ENCODE data around the gene NHERF2. TPM values are rescaled to one million over a fixed set of nuclear protein-coding genes. Genes with fewer than 3 reads are reported as not detected.

Gene NHERF2
- total RNA-seq, 2 experiments from 2014 or later, result 2.8 to 3.0 TPM

DNA sequence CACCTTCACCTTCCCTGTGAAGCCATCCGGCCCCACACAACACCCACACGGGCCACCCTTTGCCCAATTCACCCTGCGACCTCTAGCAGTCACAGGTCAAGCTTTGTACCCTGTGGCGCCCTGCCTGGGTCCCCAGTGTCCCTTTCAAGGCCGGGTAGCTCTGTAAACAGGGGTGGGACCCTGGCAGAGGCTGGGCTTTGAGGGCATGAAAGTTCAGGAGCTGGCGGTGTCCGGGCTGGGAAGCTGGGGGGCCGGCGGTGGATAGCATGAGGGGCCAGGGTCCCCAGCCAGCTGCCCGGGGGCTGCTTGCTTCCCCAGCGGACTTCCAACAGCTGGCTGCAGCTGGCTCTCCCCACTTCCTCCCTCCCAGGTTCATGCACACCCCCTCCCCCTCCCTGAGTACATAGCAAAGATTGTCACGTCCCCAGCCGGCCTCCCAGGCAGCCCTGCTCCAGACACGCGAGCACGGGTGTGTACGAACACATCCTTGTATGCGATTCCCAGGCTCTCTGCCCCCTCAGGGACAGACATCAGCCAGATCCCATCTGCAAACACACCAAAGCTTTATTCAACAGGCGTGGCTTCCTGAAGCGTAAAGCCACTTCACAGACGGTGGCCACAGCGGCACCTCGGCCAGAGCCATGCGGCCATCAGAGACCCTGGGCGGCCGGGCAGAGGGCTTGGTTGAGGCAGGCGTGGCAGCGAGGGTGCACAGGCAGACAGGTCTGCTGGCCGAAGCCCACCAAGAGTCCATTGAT is 12.8 kb downstream of the NHERF2 start:
- Mint-ChIP-seq H3K27me3 (no peaks in the 10 kb centered on the region), H3K36me3 (ENCODE audit: low read depth) (no peaks in the 10 kb centered on the region), H3K4me3 (no peak overlapping the region), H3K9me3 (no peaks in the 10 kb centered on the region), H3K27ac (no peak overlapping the region), H3K4me1 (ENCODE audit: low read depth) (no peaks in the 10 kb centered on the region)
- ChIA-PET CTCF (no interaction called here), POLR2A (interaction anchor here (0.8 kb wide), 1 partner anchor 17 kb away, joined by 4 read pairs; no protein-coding TSS in a partner anchor)
- intact Hi-C loops (cut with micrococcal nuclease), result no loop called here
- TF ChIP-seq, protein P1, sequence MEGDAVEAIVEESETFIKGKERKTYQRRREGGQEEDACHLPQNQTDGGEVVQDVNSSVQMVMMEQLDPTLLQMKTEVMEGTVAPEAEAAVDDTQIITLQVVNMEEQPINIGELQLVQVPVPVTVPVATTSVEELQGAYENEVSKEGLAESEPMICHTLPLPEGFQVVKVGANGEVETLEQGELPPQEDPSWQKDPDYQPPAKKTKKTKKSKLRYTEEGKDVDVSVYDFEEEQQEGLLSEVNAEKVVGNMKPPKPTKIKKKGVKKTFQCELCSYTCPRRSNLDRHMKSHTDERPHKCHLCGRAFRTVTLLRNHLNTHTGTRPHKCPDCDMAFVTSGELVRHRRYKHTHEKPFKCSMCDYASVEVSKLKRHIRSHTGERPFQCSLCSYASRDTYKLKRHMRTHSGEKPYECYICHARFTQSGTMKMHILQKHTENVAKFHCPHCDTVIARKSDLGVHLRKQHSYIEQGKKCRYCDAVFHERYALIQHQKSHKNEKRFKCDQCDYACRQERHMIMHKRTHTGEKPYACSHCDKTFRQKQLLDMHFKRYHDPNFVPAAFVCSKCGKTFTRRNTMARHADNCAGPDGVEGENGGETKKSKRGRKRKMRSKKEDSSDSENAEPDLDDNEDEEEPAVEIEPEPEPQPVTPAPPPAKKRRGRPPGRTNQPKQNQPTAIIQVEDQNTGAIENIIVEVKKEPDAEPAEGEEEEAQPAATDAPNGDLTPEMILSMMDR (IDR thresholded peaks at IDR 0.05), result no peak
- no peak for DNase-seq
- no peak for ATAC-seq

DNA sequence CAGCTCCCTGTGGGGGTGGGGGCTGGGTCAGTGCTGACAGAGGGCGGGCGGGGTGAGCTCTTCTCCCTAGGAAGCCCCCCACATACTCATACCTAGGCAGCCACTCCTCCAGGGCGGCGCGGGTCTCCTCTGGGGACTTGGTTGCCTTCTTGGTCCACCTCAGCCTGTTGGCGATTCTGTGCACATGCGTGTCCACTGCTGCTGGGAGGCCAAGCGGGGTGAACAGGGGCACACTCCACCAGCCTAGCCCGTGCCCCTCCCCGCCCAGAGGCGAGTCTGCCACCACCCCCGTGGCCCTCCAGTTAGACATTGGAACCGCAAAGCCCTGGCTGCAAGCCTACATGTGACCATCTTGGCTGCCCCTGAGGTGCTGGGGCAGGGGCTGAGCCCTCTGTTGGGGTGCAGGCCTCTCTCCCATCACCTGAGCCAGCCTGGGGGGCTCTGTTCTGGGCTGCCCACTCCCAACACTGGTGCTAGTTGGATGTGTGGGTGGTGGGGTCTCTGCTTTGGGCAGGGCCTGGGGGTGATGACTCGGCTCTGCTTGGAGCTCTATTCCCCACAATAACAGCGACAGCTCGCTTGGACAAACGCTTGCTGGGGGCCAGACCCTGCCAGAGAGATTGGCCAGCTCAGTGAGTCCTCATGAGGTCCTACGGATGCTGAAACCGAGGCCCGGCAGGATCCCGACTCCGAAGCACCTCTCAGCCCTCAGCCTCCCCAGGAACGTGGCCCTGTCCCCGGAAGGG is 13.5 kb downstream of the NHERF2 start:
- Mint-ChIP-seq H3K4me3 (no peak overlapping the region), H3K36me3 (ENCODE audit: low read depth) (no peaks in the 10 kb centered on the region), H3K27me3 (no peaks in the 10 kb centered on the region), H3K9me3 (no peaks in the 10 kb centered on the region), H3K4me1 (ENCODE audit: low read depth) (no peaks in the 10 kb centered on the region), H3K27ac (no peak overlapping the region)
- TF ChIP-seq, protein P1 (IDR thresholded peaks at IDR 0.05), result no peak
- DNase-seq (no peak), ATAC-seq (no peak)
- intact Hi-C loops (cut with micrococcal nuclease), result no loop called here
- ChIA-PET CTCF (interaction anchor here (0.8 to 0.9 kb wide), 2 partner anchors 21 to 36 kb away, joined by 3 read pairs; partner anchors contain the start of gene NPW), POLR2A (interaction anchor here (0.8 to 1.4 kb wide), 3 partner anchors 9 to 75 kb away, joined by 3 to 5 read pairs (median 4); partner anchors contain the start of gene RPS2)

DNA sequence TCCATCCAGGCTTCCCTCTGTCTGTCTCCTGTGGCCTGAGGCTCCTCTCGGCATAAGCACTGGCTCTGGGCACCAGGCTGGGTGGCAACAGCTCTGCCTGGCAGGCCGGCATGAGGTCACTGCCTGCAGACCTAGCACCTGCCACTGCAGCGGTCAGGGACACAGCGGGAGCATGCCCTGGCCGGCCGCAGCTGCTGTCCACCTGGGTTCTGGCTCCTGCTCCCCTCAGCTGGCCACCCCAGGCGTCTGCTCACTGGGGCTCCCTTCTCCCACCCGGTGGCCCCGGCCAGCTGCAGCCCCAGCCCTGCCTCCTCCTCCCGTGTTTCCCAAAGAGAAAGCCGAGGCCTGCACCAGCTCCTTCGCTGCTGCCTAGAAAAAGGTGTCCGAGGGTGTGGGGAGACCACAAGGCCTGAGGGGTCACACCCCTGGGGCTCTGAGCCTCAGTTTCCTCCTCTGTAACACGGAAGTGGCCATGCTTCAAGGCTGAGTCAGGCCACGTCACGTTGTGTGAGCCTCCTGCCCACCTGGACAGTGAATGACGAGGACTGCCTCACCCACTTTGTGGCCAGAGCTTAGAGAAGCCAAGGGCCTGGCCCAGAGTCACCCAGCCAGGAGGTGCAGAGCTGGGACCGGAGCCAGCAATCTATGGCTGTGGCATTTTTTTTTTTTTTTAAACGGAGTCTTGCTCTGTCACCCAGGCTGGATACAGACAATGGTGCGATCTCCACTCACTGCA is 14.3 kb downstream of the NHERF2 start:
- ChIA-PET CTCF (interaction anchor here (0.8 to 0.9 kb wide), 2 partner anchors 21 to 37 kb away, joined by 3 read pairs; partner anchors contain the start of gene NPW), POLR2A (interaction anchor here (0.8 to 1.4 kb wide), 3 partner anchors 10 to 76 kb away, joined by 3 to 5 read pairs (median 3); partner anchors contain the start of gene RPS2)
- no peaks in the 10 kb centered on the region for H3K36me3 Mint-ChIP-seq (ENCODE audit: low read depth)
- no peak overlapping the region for H3K27ac Mint-ChIP-seq
- no peaks in the 10 kb centered on the region for H3K27me3 Mint-ChIP-seq
- no peaks in the 10 kb centered on the region for H3K4me1 Mint-ChIP-seq (ENCODE audit: low read depth)
- no peaks in the 10 kb centered on the region for H3K9me3 Mint-ChIP-seq
- DNase-seq (no peak), ATAC-seq (no peak)
- intact Hi-C loops (cut with micrococcal nuclease), result no loop called here
- TF ChIP-seq, protein P1 (IDR thresholded peaks at IDR 0.05), result no peak
- H3K4me3 Mint-ChIP-seq, result no peak overlapping the region

DNA sequence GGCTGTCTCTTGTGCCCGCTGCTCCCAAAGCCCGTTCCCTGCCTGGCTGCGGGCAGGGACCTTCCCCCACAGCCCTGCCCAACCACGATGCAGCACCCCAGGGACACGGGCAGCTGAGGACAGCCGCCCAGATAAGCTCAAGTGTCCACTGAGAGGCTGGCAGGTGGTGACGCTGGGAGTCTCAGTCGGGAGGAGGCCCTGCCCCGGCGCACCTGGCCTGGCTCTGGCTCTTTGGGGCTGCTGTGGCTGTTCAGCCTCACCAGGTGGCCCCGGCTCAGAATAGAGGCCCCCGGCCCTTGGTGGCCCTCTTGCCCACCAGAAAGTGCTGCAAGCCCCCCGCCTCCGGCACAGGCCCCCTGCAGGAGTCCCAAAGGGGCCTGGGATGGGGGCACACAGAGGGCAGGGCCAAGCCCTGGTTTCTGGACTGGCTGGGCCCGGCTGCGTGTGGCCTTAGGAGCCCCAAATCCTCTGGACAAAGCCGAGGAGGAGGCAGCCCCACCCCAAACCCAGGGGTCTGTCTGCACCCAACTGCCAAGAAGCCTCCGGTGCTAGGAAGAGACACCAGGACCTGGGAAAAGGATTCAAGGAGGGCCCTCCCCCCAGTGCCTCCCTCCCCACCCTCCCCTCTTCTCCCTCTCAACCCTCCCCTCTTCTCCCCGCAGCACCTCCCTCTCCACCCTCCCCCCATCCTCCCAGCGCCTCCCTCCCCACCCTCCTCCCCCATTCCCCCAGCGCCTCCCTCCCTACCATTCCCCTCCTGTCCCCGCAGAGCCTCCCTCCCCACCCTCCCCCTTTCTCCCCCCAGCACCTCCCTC is 15.7 kb downstream of the NHERF2 start:
- CTCF ChIA-PET, result no interaction called here
- Mint-ChIP-seq H3K27me3 (no peaks in the 10 kb centered on the region), H3K9me3 (no peaks in the 10 kb centered on the region), H3K4me1 (ENCODE audit: low read depth) (peaks cover 9% of the 10 kb centered on the region), H3K27ac (no peak overlapping the region), H3K4me3 (no peak overlapping the region), H3K36me3 (ENCODE audit: low read depth) (peaks cover 1% of the 10 kb centered on the region)
- POLR2A ChIA-PET, result no interaction called here
- no peak for DNase-seq
- TF ChIP-seq, protein P1 (IDR thresholded peaks at IDR 0.05), result no peak
- ATAC-seq, result no peak
- intact Hi-C loops (cut with micrococcal nuclease), result no loop called here

Data from activated CD8-positive, alpha-beta T cell treated with anti-CD3 and anti-CD28 coated beads for 36 hours (primary cell).